ENCODE results near the gene TFPI2.

The TFPI2 gene

DNA sequence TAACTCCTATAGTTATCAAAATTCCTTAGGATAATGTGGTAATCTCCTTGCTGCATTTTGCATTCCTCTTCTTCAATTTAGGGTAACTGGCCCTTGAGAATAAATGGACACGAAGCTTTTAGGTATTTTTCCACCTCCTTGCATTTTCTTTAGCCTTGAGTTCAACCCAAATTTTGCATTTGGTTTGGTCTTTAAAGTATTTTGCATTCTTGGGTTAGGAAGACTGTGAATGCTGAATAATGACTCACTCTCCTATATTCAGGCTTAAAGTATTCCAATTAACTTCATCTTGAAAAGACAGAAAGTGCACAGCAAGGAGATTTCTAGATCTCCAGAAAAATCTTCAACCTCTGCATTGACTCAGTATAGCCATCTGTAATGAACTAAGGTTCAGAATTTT lies 47.3 kb downstream of the TFPI2 start:
- no peak overlapping the region for H3K27ac Mint-ChIP-seq
- H3K4me1 Mint-ChIP-seq, result peaks cover 9% of the 10 kb centered on the region
- H3K4me3 Mint-ChIP-seq, result no peak overlapping the region
- no peak for ATAC-seq
- H3K27me3 Mint-ChIP-seq, result no peaks in the 10 kb centered on the region
- no peaks in the 10 kb centered on the region for H3K36me3 Mint-ChIP-seq
- H3K9me3 Mint-ChIP-seq, result no peaks in the 10 kb centered on the region

DNA sequence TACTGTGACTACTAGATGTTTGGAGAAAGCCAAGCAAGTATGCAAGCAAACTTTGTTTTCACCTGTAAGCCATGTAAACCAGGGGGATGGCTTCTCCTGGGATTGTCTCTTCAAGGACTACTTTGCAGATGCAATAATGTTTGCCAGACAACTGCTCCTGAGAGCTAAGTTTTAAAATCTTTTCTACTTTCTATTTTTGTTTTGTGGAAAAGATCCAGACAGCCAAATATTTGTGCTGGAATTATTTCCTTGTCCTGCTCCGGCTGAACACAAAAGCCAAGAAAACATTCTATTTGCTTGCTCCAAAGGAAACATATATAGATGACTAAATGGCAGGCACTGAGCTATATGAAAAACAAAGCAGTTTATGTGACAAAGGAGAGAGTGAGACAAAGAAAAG lies 51.6 kb downstream of the TFPI2 start:
- Mint-ChIP-seq H3K36me3 (no peaks in the 10 kb centered on the region), H3K4me3 (no peak overlapping the region), H3K27ac (no peak overlapping the region), H3K27me3 (peaks cover 18% of the 10 kb centered on the region), H3K9me3 (no peaks in the 10 kb centered on the region), H3K4me1 (peaks cover 9% of the 10 kb centered on the region)
- ATAC-seq, result no peak

DNA sequence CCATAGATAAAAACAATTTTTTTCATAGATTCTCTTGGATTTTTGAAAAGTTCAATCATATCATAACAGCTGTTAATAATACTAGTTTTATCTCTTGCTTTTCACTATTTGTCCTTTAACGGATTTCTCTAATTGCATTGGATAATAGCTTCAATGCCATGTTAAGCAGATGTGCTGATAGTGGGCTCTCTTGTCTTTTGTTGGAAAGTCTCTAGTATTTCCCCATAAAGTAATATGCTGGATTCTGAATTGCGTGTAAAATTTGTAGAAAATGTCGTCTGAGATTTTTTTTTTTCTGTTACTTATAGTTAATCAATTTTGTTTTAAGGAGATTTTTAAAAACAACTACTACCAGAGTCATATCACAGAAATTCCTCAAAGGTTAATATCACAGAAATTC lies 53.3 kb downstream of the TFPI2 start:
- Mint-ChIP-seq H3K27me3 (peaks cover 18% of the 10 kb centered on the region), H3K27ac (no peak overlapping the region), H3K4me1 (peaks cover 9% of the 10 kb centered on the region), H3K9me3 (no peaks in the 10 kb centered on the region), H3K4me3 (no peak overlapping the region), H3K36me3 (no peaks in the 10 kb centered on the region)
- ATAC-seq, result no peak

DNA sequence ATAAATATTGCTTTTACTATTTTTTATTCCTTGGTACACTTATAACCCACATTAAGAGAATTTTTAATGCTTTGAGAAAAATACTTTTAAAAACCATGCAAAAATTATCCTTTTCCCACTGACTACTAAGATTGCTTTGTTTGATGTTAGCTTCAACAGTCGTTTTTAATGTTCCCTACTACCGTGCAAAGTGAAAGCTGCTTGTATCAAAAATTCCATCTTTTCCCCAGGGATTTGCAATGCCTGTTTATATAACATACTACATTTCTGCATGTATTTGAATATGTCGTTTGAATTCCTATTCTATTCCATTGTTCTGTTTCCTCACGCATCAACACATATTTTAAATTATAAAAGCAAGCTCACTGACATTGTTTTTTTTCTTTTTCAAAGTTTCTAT lies 54.4 kb downstream of the TFPI2 start:
- Mint-ChIP-seq H3K4me3 (no peak overlapping the region), H3K4me1 (peaks cover 6% of the 10 kb centered on the region), H3K27me3 (peaks cover 18% of the 10 kb centered on the region), H3K9me3 (no peaks in the 10 kb centered on the region), H3K36me3 (no peaks in the 10 kb centered on the region), H3K27ac (no peak overlapping the region)
- ATAC-seq, result no peak

DNA sequence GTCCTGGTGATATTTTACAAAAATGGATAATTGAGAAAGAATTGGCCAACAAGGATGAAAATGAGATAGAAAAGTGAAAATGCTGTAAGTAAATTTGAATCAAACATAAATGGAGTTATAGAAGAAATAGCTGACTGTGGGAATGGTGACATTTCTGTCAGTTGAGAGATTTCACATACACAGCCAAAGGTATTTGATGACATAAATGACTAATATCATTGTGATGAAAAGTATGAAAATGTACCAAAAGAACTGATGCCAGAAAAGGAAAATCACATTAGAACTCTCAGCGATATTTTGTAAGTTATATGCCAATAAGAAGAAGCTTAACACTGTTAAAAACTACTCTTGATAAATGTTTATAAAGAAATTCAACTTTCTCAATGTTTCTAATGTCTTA lies 54.9 kb downstream of the TFPI2 start:
- H3K27me3 Mint-ChIP-seq, result peaks cover 19% of the 10 kb centered on the region
- H3K36me3 Mint-ChIP-seq, result no peaks in the 10 kb centered on the region
- H3K4me1 Mint-ChIP-seq, result peaks cover 2% of the 10 kb centered on the region
- H3K27ac Mint-ChIP-seq, result no peak overlapping the region
- no peak for ATAC-seq
- H3K9me3 Mint-ChIP-seq, result no peaks in the 10 kb centered on the region
- H3K4me3 Mint-ChIP-seq, result no peak overlapping the region

Data from stimulated activated memory B cell treated with anti-CD40 and anti-IgM and Interleukin-4, amounts not matched to agents 10 μg/mL and 1 μg/mL and 100 μg/mL, for 72 hours (primary cell).